Putamen (tissue), 1 donor: Measurements from ENCODE around the gene NEBL.
A peak's percentile ranks its signal among the peaks of the same experiment; 100 is the strongest.
"Not testable (repeated sequence)": the region's sequence is repeated elsewhere in the genome, so short reads cannot be mapped to it uniquely, and the experiment has no call there.

Source experiments
- DNase-seq: peaks from one replicate; pipeline ENCODE4 v3.0.0-alpha.2; 2016; ENCODE audit warnings: low spot score

Gene NEBL, protein sequence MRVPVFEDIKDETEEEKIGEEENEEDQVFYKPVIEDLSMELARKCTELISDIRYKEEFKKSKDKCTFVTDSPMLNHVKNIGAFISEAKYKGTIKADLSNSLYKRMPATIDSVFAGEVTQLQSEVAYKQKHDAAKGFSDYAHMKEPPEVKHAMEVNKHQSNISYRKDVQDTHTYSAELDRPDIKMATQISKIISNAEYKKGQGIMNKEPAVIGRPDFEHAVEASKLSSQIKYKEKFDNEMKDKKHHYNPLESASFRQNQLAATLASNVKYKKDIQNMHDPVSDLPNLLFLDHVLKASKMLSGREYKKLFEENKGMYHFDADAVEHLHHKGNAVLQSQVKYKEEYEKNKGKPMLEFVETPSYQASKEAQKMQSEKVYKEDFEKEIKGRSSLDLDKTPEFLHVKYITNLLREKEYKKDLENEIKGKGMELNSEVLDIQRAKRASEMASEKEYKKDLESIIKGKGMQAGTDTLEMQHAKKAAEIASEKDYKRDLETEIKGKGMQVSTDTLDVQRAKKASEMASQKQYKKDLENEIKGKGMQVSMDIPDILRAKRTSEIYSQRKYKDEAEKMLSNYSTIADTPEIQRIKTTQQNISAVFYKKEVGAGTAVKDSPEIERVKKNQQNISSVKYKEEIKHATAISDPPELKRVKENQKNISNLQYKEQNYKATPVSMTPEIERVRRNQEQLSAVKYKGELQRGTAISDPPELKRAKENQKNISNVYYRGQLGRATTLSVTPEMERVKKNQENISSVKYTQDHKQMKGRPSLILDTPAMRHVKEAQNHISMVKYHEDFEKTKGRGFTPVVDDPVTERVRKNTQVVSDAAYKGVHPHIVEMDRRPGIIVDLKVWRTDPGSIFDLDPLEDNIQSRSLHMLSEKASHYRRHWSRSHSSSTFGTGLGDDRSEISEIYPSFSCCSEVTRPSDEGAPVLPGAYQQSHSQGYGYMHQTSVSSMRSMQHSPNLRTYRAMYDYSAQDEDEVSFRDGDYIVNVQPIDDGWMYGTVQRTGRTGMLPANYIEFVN

DNA sequence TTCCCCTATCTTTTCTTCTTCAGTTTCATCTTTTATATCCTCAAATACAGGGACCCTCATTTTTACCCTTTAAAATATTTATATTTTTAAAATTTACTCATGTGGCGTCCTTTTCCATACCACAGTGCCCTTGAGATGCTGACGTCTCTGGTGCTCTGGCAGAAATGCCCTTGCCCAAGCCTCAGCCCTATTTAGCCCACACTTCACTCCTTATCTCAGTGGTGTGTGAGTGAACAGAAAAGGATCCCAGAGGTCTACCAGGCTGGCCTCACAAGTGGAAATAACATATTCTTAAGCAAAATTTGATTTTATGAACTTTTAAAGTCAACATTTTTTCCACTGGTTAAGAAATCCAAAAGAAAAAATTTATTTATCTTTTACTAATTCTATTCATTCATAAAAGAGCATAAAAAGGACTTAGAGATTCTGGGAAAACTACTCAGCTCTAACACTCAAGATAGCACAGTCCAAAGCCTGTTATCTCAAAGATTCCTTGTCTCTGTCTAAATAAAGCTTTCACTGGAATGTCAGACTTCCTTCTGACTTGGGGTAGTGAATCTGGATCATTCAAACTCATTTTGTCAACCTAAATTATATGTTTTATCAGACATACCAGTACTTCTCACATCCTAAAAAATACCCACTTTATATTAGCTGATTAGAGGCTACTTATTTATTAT is at the start of gene NEBL:
Gene NEBL (minus strand): TSS at position 166 of the 680 bp plus-strand sequence. CDS start 106 bp downstream, at position 60.
- DNase-seq: no peak

DNA sequence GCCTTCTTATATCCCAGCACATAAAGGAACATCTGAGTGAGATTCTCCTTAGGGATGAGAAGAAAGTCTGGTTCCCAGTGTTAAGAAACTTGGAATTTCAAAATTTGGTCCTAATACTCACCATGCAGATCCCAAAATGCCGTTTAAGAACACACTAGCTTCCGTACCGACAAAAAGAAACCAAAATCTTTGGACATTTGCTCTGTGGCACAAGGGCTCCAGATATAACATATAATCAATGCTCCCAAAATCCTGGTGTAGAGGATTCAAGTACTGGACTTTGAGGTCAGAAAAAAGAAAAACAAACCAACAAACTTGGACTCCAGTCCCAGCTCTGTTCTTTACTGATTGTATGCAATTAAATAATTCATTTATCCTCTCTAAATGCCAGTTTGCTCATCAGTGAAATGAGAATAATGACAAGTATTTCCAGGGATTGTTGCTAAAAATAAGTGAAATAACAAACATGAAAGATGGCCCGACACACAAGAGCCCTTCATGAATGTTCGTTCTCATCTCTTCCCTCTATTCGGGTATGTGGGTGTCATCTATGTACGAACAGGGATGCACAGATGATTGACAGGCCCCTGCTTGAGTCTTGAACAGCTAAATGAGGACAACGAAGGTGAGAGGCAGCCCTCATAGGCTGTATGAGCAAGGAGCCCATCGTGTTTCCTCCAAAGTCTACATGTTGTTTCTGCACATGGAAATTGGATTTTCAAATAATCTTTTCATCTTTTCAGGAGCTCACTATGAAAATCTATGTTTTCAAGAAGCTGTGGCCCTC is 48.6 kb upstream of the NEBL start:
- DNase-seq: peak; percentile 4

DNA sequence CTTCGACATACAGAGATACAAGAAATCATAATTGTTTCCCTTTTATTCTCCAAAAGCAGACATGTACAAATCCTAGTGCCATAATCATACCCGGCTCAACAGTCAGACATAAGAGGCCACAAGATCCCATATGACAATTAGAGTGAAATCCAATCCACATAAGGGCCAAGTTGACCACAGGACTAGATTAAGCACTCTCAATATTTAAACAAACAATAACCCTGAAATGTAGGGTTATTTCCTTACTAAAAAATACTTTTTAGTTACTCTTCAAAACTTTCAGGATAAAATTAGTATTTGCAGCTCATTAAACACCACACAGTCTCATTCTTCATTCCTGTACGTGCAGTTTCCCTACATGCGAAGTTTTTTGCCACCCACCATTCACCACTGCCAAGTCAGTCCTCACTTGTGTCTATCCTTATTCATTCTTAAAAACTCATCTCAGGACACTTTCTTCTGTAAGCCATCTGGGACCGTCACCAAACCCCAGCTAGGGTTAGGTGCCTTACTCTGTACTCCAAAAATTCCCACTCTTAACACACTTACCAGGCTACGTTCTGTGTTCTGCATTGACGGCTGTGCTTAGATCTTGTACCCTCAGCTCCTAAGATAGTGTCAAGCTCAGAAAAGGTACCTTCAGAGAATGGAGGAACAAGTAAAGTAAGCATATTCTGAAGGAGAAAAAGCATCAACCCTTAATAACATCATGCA is 47.8 kb upstream of the NEBL start:
- no peak for DNase-seq

DNA sequence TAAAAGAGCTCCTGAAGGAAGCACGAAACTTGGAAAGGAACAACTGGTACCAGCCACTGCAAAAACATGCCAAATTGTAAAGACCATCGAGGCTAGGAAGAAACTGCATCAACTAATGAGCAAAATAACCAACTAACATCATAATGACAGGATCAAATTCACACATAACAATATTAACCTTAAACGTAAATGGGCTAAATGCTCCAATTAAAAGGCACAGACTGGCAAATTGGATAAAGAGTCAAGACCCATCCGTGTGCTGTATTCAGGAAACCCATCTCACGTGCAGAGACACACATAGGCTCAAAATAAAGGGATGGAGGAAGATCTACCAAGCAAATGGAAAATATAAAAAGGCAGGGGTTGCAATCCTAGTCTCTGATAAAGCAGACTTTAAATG is 42.3 kb upstream of the NEBL start:
- DNase-seq: not testable (repeated sequence)

DNA sequence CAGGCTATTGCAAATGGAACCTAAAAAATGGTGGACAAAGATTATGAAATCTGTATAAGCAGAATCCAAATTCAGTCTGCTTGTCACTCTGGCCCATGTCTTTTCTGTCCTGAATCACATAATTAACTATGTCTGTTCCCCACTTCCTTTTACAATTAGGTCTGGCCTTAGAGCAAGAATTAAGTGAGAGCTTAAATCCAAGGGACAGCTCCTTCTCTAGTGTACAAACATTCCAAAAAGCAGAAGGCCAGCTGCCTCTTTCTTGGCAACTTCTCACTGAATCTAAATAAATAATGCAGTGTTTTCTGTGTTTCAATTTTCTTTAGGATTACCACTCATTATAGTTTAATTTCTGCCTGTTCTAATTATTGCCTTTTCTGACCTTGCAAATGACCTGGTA is 39.3 kb upstream of the NEBL start:
- DNase-seq: no peak

DNA sequence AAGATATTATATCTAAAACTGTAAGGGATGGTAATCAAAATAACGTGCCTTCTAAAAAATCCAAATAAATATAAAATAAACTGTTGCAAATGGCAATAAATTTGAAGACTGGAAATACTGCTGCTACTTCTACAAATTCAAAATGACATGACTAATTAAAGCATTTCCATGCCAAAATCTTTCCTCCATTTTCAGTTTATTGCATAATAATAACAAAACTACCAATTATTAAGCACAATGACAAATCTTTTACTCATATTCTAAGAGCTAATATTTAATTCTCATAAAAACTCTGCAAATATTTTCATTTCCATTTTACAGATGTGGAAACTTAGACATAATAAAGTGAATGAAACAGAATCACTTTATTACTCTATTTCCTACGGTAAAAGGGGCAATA is 38.8 kb upstream of the NEBL start:
- no peak for DNase-seq

DNA sequence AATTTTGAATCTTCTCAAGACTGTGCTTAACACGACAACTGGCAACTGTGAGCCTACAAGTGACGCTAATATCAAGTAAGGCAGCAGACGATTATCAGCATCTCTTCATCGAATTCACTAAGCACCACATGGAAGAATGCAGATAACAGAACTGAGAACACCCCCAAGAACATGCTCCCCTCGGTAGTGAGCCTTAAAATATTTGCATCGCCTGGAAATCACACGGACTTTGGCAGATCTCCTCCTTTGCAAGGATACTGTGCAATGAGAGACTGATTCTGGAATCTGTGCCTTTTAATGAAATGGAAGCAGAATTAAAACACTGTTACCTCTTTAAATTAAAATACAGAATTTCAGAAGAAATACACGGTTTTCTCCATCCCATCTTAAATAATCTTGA is 38.2 kb upstream of the NEBL start:
- no peak for DNase-seq

DNA sequence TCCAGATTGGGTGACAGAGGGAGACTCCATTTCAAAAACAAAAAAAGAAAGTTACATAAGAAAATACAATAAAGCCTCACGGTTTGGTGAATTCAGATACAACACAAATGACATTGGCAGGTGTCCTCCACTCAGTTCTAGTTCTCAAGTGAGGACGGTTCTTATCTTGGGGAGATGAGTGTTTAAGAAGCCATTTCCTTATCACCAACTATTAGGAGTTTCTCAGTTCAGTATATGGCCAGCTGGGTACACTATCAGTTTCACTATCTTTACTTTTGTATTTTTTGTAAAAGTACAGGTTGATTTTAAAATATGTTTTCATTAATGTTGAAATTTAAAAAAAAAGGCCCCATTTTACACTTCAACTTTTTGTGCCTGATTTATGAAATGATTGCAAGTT is 36.6 kb upstream of the NEBL start:
- DNase-seq: no peak

DNA sequence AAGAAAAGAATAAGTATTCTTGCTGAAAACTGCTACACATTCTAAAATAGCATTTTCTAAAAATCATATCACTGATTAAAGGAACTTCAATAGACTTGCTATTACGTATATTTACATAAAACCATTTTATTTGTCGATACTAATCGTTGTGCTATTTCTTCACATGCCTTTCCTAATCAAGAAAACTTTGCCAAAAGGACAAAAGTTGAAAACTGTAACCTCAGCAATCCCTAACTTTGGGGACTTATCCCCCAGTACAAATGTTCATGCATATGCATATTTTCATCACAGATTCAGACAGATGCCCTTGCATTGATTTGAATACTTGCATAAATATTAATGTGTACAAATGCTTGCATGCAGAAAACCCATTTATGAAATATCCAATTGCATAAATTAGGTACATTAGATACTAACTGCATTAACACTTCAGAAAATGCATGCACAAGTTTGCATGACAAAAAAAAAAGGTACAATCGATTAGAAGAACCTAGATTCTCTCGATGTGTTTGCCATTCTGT is 35.6 kb upstream of the NEBL start:
- no peak for DNase-seq

DNA sequence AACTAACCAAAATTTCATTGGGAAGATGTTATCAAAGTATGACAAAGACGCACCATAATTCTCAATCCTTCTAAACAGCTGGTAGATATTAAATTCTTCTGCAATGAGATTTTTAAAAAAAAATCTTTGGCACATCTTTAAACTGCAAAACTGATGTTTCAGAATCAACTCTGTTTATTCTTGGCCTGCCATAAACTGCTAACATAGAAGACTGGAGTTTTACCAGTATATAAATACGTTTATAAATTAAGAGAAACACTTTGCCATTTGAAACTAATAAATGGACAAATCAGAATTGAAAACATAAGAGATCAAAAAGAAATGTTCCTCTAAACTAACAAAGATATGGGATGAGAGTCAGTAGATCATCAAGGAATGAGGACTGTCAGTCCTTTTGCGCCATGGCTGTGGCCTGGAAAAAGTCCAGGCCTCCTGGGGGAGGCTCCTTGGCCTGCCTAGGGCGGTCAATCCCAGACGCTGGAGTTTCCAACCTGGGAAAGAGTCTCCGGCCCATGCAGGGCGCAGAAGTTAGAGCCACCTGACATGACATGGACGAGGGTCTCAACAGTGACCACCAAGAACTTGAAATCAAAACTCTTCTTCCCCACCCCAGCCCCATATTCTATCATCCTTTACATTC is 34.2 kb upstream of the NEBL start:
- no peak for DNase-seq

DNA sequence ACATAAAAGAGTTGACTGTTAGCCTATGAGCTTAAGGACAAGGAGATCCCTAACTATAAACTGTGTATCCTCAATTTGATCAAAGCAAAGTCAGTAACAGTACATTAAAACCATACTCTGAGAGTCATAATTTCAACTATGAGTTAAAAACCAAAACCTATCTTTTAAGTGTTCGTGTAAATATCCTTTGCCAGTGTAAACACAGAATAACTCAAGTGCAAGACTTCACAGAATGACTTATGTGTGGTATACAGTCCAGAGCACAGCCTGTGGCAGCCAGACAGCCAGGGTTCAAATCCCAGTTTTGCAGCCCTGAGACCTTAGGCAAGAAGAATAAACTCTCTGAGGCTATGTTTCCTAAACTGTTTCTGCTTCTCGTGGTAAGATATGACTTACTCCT is 30.3 kb upstream of the NEBL start:
- DNase-seq: no peak

DNA sequence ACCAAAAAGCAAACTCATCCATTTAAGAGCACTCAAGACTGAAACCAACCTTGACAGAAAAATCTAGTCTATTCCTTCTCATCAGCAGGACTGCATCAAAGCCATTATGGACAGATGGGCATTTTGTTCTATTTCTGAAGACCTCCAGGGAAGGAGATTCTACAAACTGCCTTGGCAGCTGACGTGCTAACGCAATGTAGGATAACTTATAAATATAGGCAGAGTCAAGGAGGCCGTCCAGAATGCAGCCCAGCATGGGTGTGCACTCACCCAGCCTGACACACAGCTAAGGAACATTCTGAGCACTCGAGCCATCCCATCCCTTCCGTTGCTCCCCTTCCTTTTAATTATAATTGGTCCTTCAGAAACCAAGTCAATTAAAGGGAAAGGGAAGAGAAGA is 25.3 kb upstream of the NEBL start:
- no peak for DNase-seq

DNA sequence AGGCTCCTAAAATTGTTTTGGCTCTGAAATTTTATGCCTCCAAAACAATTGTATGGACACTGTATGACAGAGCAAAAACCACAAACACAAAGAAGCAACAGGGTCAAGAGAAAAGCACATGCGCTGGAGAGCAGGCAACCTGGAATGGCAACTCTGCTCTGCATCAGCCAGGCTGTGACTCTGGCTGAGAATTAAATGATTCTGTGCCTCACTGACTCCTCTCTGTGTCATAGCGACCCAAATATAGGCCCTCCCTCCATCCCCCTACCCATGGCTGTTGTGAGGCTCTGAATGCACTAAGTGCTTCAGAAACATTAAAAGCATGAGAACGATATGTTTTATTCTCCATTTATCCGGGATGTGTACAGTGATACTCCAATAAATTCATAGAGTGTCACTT is 24.9 kb upstream of the NEBL start:
- no peak for DNase-seq

DNA sequence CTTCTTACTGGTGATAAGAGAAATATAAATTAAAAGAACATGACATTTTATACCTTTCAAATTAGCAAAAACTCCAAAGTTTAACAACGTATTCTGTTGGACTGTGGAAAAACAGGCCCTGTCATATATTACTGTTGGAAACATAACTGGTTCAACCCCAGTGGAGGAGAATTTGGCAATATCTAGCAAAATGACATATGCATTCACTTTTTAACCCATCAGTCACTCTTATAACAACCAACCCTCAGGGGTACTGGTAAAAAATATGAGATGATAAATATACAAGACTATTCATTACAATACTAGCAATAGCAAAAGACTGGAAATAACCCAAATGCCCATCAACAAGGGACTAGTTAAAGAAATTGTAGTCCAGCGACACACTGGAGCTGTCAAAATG is 22.9 kb upstream of the NEBL start:
- no peak for DNase-seq

DNA sequence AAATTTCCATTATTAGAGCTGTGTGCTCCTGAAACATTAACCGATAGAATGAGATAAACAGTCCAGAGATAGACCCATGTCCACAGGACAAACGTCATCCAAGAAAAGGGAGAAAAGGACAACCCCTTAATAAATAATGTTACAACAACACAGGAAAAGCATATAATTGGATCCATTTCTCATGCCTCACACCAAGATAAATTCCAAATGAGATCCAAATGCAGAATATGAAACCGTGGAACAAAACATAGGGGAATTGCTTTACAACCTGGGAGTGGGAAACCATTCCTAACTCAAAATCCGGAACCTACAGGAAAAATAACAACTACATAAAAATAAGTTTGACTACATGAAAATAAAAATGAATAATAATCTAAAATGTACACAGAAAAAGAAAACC is 22.4 kb upstream of the NEBL start:
- DNase-seq: no peak

DNA sequence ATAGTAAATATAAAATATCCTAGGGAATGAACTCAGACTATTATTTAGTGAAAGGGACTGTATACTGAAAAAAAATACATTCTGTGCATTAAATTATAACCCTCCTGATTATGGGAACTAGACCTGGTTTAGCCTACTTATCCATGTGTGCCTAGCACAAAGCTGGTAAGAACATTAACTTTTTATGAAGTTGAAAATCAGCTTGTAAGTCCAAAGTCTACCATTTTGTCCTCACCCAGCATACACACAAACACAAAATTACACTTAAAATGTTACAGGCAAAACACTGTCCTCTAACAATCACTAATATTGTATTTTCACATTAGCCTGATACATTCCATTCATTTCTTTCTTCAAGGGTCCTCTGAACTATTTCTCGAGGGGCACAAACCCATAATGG is 19.9 kb upstream of the NEBL start:
- DNase-seq: no peak

DNA sequence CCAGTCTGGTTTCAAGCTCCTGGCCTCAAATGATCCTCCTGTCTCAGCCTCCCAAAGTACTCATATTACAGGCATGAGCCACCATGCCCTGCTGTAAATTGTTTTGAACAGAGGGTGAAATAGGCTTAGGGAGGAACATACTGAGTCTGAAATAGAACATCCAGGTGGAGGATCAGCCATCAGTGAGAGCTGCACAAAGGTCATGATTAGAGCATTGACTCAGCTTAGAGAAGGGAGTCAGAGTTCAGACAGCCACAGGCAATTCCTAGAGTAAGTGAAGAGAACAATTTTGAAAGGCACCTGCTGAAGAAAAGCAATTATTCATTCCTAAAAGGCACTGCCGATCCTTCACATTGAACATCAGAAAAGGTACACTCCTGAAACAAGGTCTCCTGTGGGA is 15.9 kb upstream of the NEBL start:
- no peak for DNase-seq

DNA sequence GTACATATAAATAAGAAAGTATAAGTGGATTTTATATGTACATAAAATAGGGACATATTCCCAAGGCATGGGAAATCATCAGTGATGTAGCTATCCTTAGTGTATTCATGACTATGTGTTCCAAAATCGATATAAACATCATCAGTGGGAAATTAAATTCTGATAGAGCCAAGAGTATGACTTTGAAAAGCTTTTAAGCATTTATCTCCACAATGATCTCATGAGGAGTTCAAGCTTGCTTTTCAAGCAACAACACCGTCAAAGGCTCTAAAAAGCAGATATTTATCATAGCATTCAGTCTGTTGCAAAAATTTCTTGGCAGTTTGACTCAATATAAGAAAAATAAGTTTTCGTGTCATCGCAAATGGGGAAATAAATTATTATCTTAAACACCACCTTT is 14.5 kb upstream of the NEBL start:
- DNase-seq: no peak

DNA sequence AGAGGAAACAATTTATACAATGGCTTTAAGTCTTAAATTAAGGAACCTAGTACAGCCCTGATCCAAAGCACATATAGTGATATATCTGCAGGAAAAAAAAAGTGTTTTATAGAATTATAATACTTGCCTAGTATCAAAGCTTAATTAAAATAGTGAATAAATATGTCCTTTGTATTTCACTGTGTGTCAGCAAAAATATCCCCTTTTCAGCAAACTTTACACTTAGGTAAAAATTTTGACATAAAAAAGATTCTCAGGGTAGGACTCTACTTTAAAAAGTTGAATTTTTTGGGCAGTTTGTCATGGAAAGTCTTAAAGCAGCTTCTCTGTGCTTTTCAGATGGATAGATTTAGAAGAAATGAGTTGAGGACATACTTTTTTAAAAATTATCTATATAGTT is 12.7 kb upstream of the NEBL start:
- DNase-seq: no peak

DNA sequence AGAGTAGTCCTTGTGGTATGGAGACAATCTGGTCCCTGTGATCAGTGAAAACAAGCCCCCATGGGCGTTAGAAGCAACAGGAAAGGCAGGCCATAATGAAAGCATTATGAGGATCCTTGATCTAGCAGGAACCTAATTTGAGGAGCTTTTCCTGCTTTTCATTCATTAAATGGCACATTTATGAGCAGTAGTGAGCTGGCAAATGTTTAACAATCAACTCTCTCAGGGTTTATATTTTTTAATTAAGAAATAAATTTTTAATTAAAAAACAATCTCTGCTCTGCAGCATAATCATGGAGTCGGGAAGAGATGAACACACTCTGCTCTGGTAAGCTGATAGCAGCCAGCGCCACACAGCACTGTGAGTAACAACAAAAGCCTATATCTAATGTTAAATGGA is 11.3 kb upstream of the NEBL start:
- no peak for DNase-seq
